SK-N-SH treated with all-trans-retinoic acid at 6 μM for 48 hours (cell line): ENCODE data around the gene KLF2.

Source experiments
- ATAC-seq: fragments of 200-7000 bp; cut with Tn5 transposase; 3 replicates; pipeline ENCODE4 v1.9.1; 2020; ENCODE audit warnings: mild to moderate bottlenecking, moderate library complexity
- ARNTL ChIP-seq: fragments of 450-650 bp; formaldehyde crosslinking; IDR thresholded peaks from 2 replicates; pipeline ENCODE4 v1.5.0; 2020; ENCODE audit warnings: low read depth, mild to moderate bottlenecking, moderate library complexity, borderline replicate concordance
- BACH2 ChIP-seq: fragments of 250-450 bp; sonication (Bioruptor Pico); IDR thresholded peaks from 2 replicates; pipeline ENCODE4 v1.9.0; 2021; ENCODE audit warnings: mild to moderate bottlenecking, borderline replicate concordance
- CSDC2 ChIP-seq: fragments of 250-450 bp; sonication (Bioruptor Pico); IDR thresholded peaks from 2 replicates; pipeline ENCODE4 v1.5.0; 2020; ENCODE audit warnings: mild to moderate bottlenecking, moderate library complexity
- ESRRG ChIP-seq: fragments of 250-450 bp; sonication (Bioruptor Pico); IDR thresholded peaks from 2 replicates; pipeline ENCODE4 v1.6.1; 2021; ENCODE audit warnings: mild to moderate bottlenecking
- GLIS3 ChIP-seq: fragments of 250-450 bp; sonication (Bioruptor Pico); IDR thresholded peaks from 2 replicates; pipeline ENCODE4 v1.5.0; 2020; ENCODE audit warnings: mild to moderate bottlenecking, moderate library complexity
- ISL1 ChIP-seq: fragments of 250-450 bp; sonication (Bioruptor Pico); IDR thresholded peaks from 2 replicates; pipeline ENCODE4 v2.1.2; 2022; ENCODE audit warnings: mild to moderate bottlenecking, moderate library complexity
- OSR1 ChIP-seq: fragments of 250-450 bp; sonication (Bioruptor Pico); IDR thresholded peaks from 2 replicates; pipeline ENCODE4 v1.8.0; 2022; ENCODE audit warnings: moderate library complexity, mild to moderate bottlenecking, inconsistent platforms
- PPARA ChIP-seq: fragments of 250-450 bp; sonication (Bioruptor Pico); IDR thresholded peaks from 2 replicates; pipeline ENCODE4 v1.5.0; 2020; ENCODE audit warnings: mild to moderate bottlenecking, borderline replicate concordance
- RARB ChIP-seq: fragments of 250-450 bp; sonication (Bioruptor Pico); IDR thresholded peaks from 2 replicates; pipeline ENCODE4 v1.8.0; 2021; ENCODE audit warnings: mild to moderate bottlenecking, moderate library complexity
- SNAI2 ChIP-seq: fragments of 250-450 bp; sonication (Bioruptor Pico); IDR thresholded peaks from 2 replicates; pipeline ENCODE4 v1.5.0; 2020; ENCODE audit warnings: mild to moderate bottlenecking, moderate library complexity
- TCF4 ChIP-seq: fragments of 250-450 bp; sonication (Bioruptor Pico); IDR thresholded peaks from 2 replicates; pipeline ENCODE4 v1.8.0; 2021; ENCODE audit warnings: mild to moderate bottlenecking, moderate library complexity, borderline replicate concordance
- TOX ChIP-seq: fragments of 250-450 bp; sonication (Bioruptor Pico); IDR thresholded peaks from 2 replicates; pipeline ENCODE4 v1.8.0; 2021; ENCODE audit warnings: mild to moderate bottlenecking, moderate library complexity, borderline replicate concordance
- ZC3H10 ChIP-seq: fragments of 250-450 bp; sonication (Bioruptor Pico); IDR thresholded peaks from 2 replicates; pipeline ENCODE4 v1.5.1; 2021; ENCODE audit warnings: mild to moderate bottlenecking, moderate library complexity
- ZFP3 ChIP-seq: fragments of 250-450 bp; sonication (Bioruptor Pico); IDR thresholded peaks from 2 replicates; pipeline ENCODE4 v1.5.0; 2020; ENCODE audit warnings: mild to moderate bottlenecking, moderate library complexity
- ZFP30 ChIP-seq: fragments of 450-650 bp; formaldehyde crosslinking; IDR thresholded peaks from 2 replicates; pipeline ENCODE4 v1.5.0; 2022; ENCODE audit warnings: mild to moderate bottlenecking, moderate library complexity
- ZNF565 ChIP-seq: fragments of 450-650 bp; formaldehyde crosslinking; conservative IDR thresholded peaks from 2 replicates; pipeline ENCODE4 v1.5.0; 2020; ENCODE audit warnings: low read depth, mild to moderate bottlenecking, moderate library complexity
- ZNF70 ChIP-seq: fragments of 450-650 bp; formaldehyde crosslinking; IDR thresholded peaks from 2 replicates; pipeline ENCODE4 v1.5.0; 2020; ENCODE audit warnings: mild to moderate bottlenecking, moderate library complexity
- ZNF8 ChIP-seq: fragments of 450-650 bp; formaldehyde crosslinking; IDR thresholded peaks from 2 replicates; pipeline ENCODE4 v1.5.0; 2020; ENCODE audit warnings: mild to moderate bottlenecking, moderate library complexity
- TF ChIP-seq, protein P1 (sequence below): fragments of 250-450 bp; sonication (Bioruptor Pico); IDR thresholded peaks from 2 replicates; pipeline ENCODE4 v1.5.0; 2020; ENCODE audit warnings: mild to moderate bottlenecking, moderate library complexity
- TF ChIP-seq, protein P2 (sequence below): fragments of 250-450 bp; sonication (Bioruptor Pico); IDR thresholded peaks from 2 replicates; pipeline ENCODE4 v1.5.1; 2020; ENCODE audit warnings: low read depth, mild to moderate bottlenecking, moderate library complexity
- TF ChIP-seq, protein P3 (sequence below): fragments of 250-450 bp; sonication (Bioruptor Pico); IDR thresholded peaks from 2 replicates; pipeline ENCODE4 v1.8.0; 2021; ENCODE audit warnings: low read depth, mild to moderate bottlenecking, moderate library complexity, borderline replicate concordance
- TF ChIP-seq, protein P4 (sequence below): fragments of 250-450 bp; sonication (Bioruptor Pico); IDR thresholded peaks from 2 replicates; pipeline ENCODE4 v1.5.1; 2021; ENCODE audit warnings: mild to moderate bottlenecking, moderate library complexity

Gene KLF2

DNA sequence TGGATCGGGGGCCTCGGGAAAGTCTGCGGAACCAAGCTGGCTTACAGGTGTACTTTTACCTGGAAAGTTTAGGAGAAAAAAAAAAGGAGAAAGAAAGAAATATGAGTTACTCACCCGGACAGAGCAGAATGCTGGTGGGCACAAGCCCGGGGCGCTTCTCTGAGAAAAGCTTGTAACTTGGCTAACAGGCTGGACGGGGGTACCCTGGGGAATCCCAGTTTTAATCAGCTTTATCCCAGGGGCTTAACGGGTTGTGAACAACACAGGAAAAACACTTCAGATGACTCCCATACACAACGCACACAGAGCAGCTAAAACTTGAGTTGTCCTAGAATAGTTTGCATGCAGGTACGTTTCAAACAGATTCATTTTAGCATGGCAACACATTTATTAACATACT, 37.3 kb downstream of the KLF2 start:
- TF ChIP-seq GLIS3 (CRISPR knock-in tag) = no peak
- TF ChIP-seq OSR1 (CRISPR knock-in tag) = no peak
- ATAC-seq = no peak

DNA sequence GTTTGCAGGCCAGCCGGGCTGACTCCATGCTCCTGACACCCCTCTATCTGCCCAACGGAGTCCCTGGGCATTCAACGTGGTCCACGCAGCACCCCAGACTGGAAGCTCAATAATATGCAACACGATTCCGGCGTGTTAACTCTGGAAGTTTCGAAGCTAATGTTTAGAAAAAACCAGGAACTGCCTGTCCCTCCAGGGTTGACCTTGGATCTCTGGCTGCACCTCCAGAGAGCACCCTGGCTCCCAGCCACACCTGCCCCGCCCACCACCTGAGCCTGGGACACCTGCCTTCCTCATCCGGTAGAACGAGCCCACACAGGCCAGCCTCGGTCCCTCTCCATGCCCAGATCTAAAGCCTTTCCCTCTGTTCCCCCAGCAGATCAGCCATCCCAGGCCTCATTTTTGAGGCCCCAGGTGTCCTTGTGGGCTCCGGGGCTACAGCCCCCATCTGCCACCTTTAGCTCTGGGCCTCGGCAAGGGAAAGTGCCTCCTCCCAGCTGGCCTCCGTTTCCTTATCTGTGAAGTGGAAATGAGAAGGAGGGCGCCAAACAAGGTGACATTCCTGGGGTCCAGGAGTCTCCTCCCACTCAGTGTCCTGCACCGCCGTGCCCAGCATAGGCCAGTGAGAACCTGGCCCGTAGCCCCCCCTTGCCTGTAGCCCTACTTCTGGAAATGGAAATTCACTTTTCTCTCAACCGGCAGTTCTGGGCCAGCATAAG, 38.7 kb downstream of the KLF2 start:
- ATAC-seq = no peak
- TF ChIP-seq ZC3H10 (CRISPR knock-in tag) (no peak), ISL1 (CRISPR knock-in tag) (no peak), ZNF565 (CRISPR knock-in tag) (no peak), ARNTL (no peak), ZFP30 (no peak), SNAI2 (CRISPR knock-in tag) (no peak), ZNF8 (CRISPR knock-in tag) (no peak)
- TF ChIP-seq, protein P1, sequence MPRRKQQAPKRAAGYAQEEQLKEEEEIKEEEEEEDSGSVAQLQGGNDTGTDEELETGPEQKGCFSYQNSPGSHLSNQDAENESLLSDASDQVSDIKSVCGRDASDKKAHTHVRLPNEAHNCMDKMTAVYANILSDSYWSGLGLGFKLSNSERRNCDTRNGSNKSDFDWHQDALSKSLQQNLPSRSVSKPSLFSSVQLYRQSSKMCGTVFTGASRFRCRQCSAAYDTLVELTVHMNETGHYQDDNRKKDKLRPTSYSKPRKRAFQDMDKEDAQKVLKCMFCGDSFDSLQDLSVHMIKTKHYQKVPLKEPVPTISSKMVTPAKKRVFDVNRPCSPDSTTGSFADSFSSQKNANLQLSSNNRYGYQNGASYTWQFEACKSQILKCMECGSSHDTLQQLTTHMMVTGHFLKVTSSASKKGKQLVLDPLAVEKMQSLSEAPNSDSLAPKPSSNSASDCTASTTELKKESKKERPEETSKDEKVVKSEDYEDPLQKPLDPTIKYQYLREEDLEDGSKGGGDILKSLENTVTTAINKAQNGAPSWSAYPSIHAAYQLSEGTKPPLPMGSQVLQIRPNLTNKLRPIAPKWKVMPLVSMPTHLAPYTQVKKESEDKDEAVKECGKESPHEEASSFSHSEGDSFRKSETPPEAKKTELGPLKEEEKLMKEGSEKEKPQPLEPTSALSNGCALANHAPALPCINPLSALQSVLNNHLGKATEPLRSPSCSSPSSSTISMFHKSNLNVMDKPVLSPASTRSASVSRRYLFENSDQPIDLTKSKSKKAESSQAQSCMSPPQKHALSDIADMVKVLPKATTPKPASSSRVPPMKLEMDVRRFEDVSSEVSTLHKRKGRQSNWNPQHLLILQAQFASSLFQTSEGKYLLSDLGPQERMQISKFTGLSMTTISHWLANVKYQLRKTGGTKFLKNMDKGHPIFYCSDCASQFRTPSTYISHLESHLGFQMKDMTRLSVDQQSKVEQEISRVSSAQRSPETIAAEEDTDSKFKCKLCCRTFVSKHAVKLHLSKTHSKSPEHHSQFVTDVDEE = no peak
- TF ChIP-seq, all 23 proteins: peak for 0

DNA sequence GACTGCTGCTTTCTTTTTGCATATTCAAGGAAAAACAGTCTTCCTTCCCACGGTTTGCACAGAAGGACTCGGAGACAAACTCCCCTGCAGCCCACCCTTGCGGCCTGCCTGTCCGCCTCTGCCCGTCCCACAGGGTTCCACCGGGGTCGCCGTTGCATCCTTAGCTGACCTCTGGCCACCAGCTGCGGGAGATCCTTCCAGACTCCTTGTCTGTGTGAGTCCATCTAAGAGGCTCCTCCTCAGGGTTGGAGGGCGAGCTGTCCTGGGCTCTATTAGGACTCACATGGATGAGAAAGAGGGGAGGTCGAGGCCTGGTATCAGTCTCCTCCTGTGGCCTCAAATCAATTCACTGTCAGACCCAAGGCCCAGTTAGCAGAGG, 39.2 kb downstream of the KLF2 start:
- TF ChIP-seq CSDC2 (CRISPR knock-in tag) = no peak
- no peak for ATAC-seq

DNA sequence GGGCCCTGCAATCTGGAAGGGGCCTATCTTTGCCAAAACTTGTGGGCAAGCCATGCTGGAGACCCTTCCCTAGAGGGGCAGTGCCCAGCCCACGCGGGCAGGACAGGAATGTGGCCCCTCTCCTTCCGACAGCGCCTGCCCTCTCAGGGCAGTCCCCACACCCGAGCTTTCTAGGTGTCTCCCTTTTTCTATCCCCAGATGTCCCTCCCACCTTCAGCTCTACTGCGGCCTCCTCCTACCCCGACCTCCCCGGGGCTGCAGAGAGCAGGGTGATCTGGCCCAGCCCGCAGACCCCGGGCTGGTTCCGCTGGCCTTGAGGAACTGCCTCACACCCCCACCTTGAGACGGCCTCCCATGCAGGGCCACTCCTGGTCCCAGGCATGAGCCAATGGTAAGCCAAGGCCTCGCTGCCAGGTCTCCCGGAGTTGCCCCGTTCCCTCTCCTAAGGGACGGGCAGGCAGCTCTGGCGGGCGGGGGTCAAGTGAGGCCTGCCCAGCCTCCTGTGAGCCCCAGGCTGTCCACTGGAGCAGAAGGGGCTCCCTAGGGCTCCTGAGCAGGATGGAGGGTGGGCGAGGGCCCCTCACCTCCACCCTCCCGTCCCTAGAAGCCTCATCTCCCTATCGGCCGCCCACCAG, 39.7 kb downstream of the KLF2 start:
- no peak for ATAC-seq
- TF ChIP-seq, protein P1 = no peak
- TF ChIP-seq ARNTL (no peak), TOX (CRISPR knock-in tag) (no peak), ZNF565 (CRISPR knock-in tag) (no peak), TCF4 (no peak), GLIS3 (CRISPR knock-in tag) (no peak), PPARA (CRISPR knock-in tag) (no peak), OSR1 (CRISPR knock-in tag) (no peak), ZFP3 (CRISPR knock-in tag) (no peak), ZNF70 (CRISPR knock-in tag) (no peak), SNAI2 (CRISPR knock-in tag) (no peak), ESRRG (CRISPR knock-in tag) (no peak), BACH2 (CRISPR knock-in tag) (no peak), RARB (CRISPR knock-in tag) (no peak), ZFP30 (no peak), ZNF8 (CRISPR knock-in tag) (no peak)
- TF ChIP-seq, protein P2, sequence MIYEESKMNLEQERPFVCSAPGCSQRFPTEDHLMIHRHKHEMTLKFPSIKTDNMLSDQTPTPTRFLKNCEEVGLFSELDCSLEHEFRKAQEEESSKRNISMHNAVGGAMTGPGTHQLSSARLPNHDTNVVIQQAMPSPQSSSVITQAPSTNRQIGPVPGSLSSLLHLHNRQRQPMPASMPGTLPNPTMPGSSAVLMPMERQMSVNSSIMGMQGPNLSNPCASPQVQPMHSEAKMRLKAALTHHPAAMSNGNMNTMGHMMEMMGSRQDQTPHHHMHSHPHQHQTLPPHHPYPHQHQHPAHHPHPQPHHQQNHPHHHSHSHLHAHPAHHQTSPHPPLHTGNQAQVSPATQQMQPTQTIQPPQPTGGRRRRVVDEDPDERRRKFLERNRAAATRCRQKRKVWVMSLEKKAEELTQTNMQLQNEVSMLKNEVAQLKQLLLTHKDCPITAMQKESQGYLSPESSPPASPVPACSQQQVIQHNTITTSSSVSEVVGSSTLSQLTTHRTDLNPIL (CRISPR knock-in tag) = no peak
- TF ChIP-seq, protein P3, sequence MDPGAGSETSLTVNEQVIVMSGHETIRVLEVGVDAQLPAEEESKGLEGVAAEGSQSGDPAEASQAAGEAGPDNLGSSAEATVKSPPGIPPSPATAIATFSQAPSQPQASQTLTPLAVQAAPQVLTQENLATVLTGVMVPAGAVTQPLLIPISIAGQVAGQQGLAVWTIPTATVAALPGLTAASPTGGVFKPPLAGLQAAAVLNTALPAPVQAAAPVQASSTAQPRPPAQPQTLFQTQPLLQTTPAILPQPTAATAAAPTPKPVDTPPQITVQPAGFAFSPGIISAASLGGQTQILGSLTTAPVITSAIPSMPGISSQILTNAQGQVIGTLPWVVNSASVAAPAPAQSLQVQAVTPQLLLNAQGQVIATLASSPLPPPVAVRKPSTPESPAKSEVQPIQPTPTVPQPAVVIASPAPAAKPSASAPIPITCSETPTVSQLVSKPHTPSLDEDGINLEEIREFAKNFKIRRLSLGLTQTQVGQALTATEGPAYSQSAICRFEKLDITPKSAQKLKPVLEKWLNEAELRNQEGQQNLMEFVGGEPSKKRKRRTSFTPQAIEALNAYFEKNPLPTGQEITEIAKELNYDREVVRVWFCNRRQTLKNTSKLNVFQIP (CRISPR knock-in tag) = no peak
- TF ChIP-seq, protein P4, sequence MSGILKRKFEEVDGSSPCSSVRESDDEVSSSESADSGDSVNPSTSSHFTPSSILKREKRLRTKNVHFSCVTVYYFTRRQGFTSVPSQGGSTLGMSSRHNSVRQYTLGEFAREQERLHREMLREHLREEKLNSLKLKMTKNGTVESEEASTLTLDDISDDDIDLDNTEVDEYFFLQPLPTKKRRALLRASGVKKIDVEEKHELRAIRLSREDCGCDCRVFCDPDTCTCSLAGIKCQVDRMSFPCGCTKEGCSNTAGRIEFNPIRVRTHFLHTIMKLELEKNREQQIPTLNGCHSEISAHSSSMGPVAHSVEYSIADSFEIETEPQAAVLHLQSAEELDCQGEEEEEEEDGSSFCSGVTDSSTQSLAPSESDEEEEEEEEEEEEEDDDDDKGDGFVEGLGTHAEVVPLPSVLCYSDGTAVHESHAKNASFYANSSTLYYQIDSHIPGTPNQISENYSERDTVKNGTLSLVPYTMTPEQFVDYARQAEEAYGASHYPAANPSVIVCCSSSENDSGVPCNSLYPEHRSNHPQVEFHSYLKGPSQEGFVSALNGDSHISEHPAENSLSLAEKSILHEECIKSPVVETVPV (CRISPR knock-in tag) = no peak
